Progenitor cell of endocrine pancreas (in vitro differentiated cells): Measurements from ENCODE around the gene PATZ1. TPM values are rescaled to one million over a fixed set of nuclear protein-coding genes. Genes with fewer than 3 reads are reported as not detected.

Experiments used
- DNase-seq: peaks from one replicate; pipeline ENCODE4 v3.0.0; 2021; ENCODE audit warnings: low spot score; ENCODE audit not compliant: unreplicated experiment
- H3K27ac Mint-ChIP-seq: 2 replicates; pipeline ENCODE4 v1.8.0; 2021; ENCODE audit warnings: mild to moderate bottlenecking, moderate library complexity, mixed read lengths
- H3K27me3 Mint-ChIP-seq: 2 replicates; pipeline ENCODE4 v1.8.0; 2021; ENCODE audit warnings: mixed read lengths
- H3K36me3 Mint-ChIP-seq: 2 replicates; pipeline ENCODE4 v1.8.0; 2022; ENCODE audit warnings: mixed read lengths; ENCODE audit not compliant: insufficient read depth
- H3K4me1 Mint-ChIP-seq: 2 replicates; pipeline ENCODE4 v1.8.0; 2021; ENCODE audit warnings: low read depth, mixed read lengths
- H3K4me3 Mint-ChIP-seq: 2 replicates; pipeline ENCODE4 v1.8.0; 2021; ENCODE audit warnings: low read depth, mild to moderate bottlenecking, moderate library complexity, mixed read lengths
- H3K9me3 Mint-ChIP-seq: 2 replicates; pipeline ENCODE4 v1.8.0; 2021; ENCODE audit warnings: low read depth, mixed read lengths
- CTCF ChIP-seq: fragments of 200-600 bp; sonication (generic); IDR thresholded peaks from one replicate; pipeline ENCODE4 v1.5.0; 2021; ENCODE audit warnings: antibody characterized with exemption, mild to moderate bottlenecking; ENCODE audit not compliant: unreplicated experiment
- total RNA-seq: library from RNA; stranded (reverse); gene quantifications from 2 replicates; pipeline ENCODE4 v1.2.1, GENCODE V29; 2021

Gene PATZ1
- total RNA-seq, 1 donor from 2014 or later, result 93.6 TPM

DNA sequence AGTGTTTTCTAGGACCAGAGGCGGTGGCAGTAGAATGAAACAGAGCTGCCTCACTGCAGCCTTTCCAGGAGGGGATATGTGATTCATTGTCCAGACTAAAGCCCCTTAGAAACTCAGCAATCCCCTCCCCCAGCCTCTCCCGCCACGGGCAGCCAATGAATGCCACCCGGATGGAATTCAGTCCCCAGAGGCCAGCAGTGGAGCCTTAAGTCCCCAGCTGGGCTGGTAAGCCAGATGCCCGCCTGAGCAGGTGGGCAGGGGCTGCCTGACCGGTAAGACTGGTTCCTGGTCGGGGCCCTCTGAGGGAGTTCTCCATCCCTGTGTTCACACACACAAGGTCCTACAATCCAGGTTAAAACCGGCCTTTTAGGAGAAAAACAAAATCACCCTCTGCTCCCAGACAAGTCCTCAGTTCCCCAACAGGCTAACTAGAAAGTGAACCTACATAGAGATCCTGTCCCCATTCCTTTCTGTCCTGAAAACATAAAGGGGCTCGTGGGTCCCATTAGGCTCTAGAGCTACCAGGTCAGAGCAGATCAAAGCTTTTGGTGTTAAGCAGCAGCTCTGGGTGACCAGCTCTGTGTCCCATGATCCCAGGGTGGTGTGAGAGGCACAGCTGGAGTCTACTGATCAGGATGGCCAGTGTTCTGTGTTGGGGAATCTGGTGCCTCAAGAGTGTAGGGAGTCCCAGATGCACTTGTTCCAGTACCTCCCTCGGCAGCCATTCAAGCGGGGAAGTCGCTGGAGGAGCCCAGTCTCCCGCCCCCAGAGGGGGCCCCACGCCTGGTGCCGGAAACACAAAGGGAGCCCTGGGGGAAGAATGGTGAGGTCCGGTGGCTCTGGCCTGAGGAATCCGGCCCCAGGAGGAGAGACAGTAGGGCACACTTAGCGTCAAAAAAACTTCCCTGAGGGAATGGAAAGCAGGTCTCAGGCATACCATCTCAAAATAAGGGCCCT lies 2.6 kb downstream of the PATZ1 start:
- H3K27me3 Mint-ChIP-seq, result no peaks in the 10 kb centered on the region
- H3K4me3 Mint-ChIP-seq, result peak overlapping the region; percentile 84
- H3K27ac Mint-ChIP-seq, result peak overlapping the region; percentile 99
- peak; percentile 81 for DNase-seq
- peaks cover 63% of the 10 kb centered on the region for H3K4me1 Mint-ChIP-seq
- TF ChIP-seq CTCF, result no peak
- H3K36me3 Mint-ChIP-seq, result peaks cover 10% of the 10 kb centered on the region
- no peaks in the 10 kb centered on the region for H3K9me3 Mint-ChIP-seq

DNA sequence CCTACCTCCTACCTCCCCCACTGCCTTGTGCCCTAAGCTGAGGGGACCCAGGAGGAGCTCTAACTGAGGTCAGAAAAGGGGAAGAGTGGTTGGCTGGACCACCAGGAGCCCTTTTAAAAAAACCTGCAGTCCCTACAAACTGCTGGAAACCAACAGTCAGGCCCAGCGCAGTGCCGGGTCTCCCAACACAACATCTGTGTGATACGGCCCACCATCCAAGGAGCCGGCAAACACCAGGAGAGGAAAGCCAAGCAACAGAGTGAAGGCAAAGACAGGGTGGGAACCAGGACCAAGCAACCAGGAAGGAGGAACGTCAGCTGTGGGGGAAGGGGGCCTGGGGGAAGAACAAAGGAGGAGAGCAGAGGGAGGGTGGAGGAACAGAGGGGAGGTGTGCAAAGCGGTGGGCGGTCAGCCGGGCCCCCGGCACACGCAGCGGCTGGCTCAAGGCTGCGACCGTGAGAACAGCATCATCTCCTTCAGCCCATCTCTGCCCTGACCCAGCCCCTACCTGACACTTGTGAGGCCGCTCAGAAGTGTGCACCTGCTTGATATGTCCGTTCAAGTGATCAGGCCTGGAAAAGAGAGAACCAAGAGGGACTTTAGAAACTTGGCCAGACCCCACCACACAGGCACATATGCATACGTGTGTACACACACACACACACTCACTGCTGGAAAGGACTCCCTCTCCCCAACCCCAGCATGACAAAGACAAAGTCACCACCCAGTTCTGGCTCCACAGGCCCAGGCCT lies 3.6 kb downstream of the PATZ1 start:
- peak overlapping the region; percentile 99 for H3K27ac Mint-ChIP-seq
- H3K9me3 Mint-ChIP-seq, result no peaks in the 10 kb centered on the region
- no peak for DNase-seq
- H3K36me3 Mint-ChIP-seq, result peaks cover 13% of the 10 kb centered on the region
- H3K27me3 Mint-ChIP-seq, result no peaks in the 10 kb centered on the region
- TF ChIP-seq CTCF, result no peak
- H3K4me3 Mint-ChIP-seq, result peak overlapping the region; percentile 84
- H3K4me1 Mint-ChIP-seq, result peaks cover 62% of the 10 kb centered on the region

- DNase-seq, result no peak
- Mint-ChIP-seq H3K4me3 (peak overlapping the region; percentile 84), H3K4me1 (peaks cover 62% of the 10 kb centered on the region)
Observed at GRCh38 chr22:31341386-31342088, 4.6 kb downstream of the PATZ1 start.

DNA sequence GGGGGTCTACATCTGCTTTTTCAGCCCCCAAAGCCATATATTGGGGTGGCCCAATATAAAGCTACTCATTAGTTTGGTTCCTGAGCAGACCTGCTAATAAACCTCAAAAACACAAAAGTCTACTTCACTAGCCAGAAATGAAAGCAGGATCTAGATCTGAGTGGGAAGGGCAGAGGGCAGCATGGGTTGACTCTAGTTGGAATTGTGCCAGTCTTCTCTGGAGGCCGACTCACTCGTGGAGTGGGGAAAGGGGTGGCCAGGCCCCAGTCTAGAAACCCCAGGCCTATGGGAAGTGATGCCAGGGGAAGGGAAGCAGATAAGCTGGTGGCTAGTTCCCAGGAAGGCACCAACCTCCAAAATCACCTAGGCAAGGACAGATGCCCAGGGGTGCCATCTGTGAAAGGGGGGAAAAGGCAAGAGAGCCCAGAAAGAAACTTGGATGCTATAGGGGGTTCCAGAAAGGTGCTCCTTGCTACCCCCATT lies 5.3 kb downstream of the PATZ1 start:
- no peak for TF ChIP-seq CTCF
- peak overlapping the region; percentile 85 for H3K27ac Mint-ChIP-seq
- H3K4me1 Mint-ChIP-seq, result peaks cover 62% of the 10 kb centered on the region
- H3K9me3 Mint-ChIP-seq, result no peaks in the 10 kb centered on the region
- H3K27me3 Mint-ChIP-seq, result no peaks in the 10 kb centered on the region
- no peak for DNase-seq
- peaks cover 20% of the 10 kb centered on the region for H3K36me3 Mint-ChIP-seq
- H3K4me3 Mint-ChIP-seq, result peak overlapping the region; percentile 49

More at GRCh38 chr22:31341386-31342088, 4.6 kb downstream of the PATZ1 start:
- TF ChIP-seq CTCF, result no peak
- H3K27ac Mint-ChIP-seq, result no peak overlapping the region
- H3K27me3 Mint-ChIP-seq, result no peaks in the 10 kb centered on the region
- H3K36me3 Mint-ChIP-seq, result peaks cover 16% of the 10 kb centered on the region
- no peaks in the 10 kb centered on the region for H3K9me3 Mint-ChIP-seq
